Panc1 (cell line): ENCODE data around the gene STAB1.

Experiments
- CTCF ChIP-seq: fragments of 450-650 bp; IDR thresholded peaks from 2 replicates; pipeline ENCODE4 v1.5.1; 2017; ENCODE audit warnings: mild to moderate bottlenecking
- POLR2AphosphoS5 ChIP-seq: IDR thresholded peaks from 2 replicates; pipeline ENCODE4 v1.6.1; 2012; ENCODE audit warnings: mild to moderate bottlenecking, low read depth, low read length, moderate library complexity
- REST ChIP-seq, 2 experiments: IDR thresholded peaks; 2 replicates each; pipeline ENCODE4 v1.6.1; 2011 to 2012; ENCODE audit warnings: low read depth in 2 of 2, control low read depth in 1 of 2, low read length in 1 of 2, mild to moderate bottlenecking in 1 of 2, moderate library complexity in 1 of 2; ENCODE audit not compliant: insufficient read depth in 1 of 2
- SIN3A ChIP-seq: IDR thresholded peaks from 2 replicates; pipeline ENCODE4 v1.6.1; 2012; ENCODE audit warnings: low read depth, mild to moderate bottlenecking, low read length, moderate library complexity, borderline replicate concordance; ENCODE audit not compliant: insufficient read depth
- TCF7L2 ChIP-seq: IDR thresholded peaks from 2 replicates; pipeline ENCODE4 v1.6.1; 2011; ENCODE audit warnings: mild to moderate bottlenecking, low read depth, low read length, inconsistent platforms

GRCh38 chr3:52454938-52455282 is 40.2 kb upstream of the STAB1 start:
- TF ChIP-seq REST (IDR thresholded peaks at IDR 0.05; ENCODE audit: insufficient read depth in 1 of 2, low read depth in 2 of 2, low read length in 1 of 2) (no peak), CTCF (no peak), POLR2AphosphoS5 (no peak), SIN3A (no peak), TCF7L2 (no peak)
